Spleen (tissue), 11 donors: Measurements from ENCODE around the gene TSSC4. TPM values are rescaled to one million over a fixed set of nuclear protein-coding genes. Genes with fewer than 3 reads are reported as not detected.

Source experiments
- DNase-seq: peaks from one replicate; pipeline ENCODE4 v3.0.0-alpha.2; 2020
- H3K27ac ChIP-seq, 8 donors: fragments of 200-600 bp; sonication (generic) in 7 of 8; 1 replicate in 4 of 8; 2 replicates in 4 of 8; pipeline versions ENCODE4 v1.5.0 to v1.8.0; 2016 to 2021; ENCODE audit warnings: inconsistent platforms in 4 of 8, mild to moderate bottlenecking in 4 of 8, moderate library complexity in 1 of 8
- H3K27me3 ChIP-seq, 7 donors: fragments of 200-600 bp; sonication (generic) in 6 of 7; replicated peaks in 1 of 7; 1 replicate in 4 of 7; 2 replicates in 3 of 7; pipeline versions ENCODE4 v1.5.0 to v1.8.0; 2016 to 2021; ENCODE audit warnings: inconsistent platforms in 3 of 7, mild to moderate bottlenecking in 1 of 7
- H3K36me3 ChIP-seq, 6 donors: fragments of 200-600 bp; sonication (generic) in 5 of 6; 1 replicate in 4 of 6; 2 replicates in 2 of 6; pipeline versions ENCODE4 v1.5.0 to v1.8.0; 2016 to 2021; ENCODE audit warnings: inconsistent platforms in 2 of 6
- H3K4me1 ChIP-seq, 6 donors: fragments of 200-600 bp; sonication (generic) in 5 of 6; 1 replicate in 3 of 6; 2 replicates in 3 of 6; pipeline versions ENCODE4 v1.5.0 to v1.8.0; 2016 to 2021; ENCODE audit warnings: inconsistent platforms in 3 of 6
- H3K4me3 ChIP-seq, 8 donors: fragments of 200-600 bp; sonication (generic) in 7 of 8; 1 replicate in 4 of 8; 2 replicates in 4 of 8; pipeline versions ENCODE4 v1.5.0 to v1.8.0; 2016 to 2021; ENCODE audit warnings: inconsistent platforms in 4 of 8, mild to moderate bottlenecking in 4 of 8, moderate library complexity in 2 of 8
- H3K9me3 ChIP-seq, 8 donors: fragments of 200-600 bp; sonication (generic) in 7 of 8; 1 replicate in 4 of 8; 2 replicates in 4 of 8; pipeline versions ENCODE4 v1.5.0 to v1.8.0; 2016 to 2021; ENCODE audit warnings: inconsistent platforms in 4 of 8
- POLR2A ChIP-seq, 3 donors: fragments of 450-650 bp; IDR thresholded peaks; one replicate each; pipeline ENCODE4 v1.5.1; 2017; ENCODE audit warnings: antibody characterized with exemption in 3 of 3, mild to moderate bottlenecking in 1 of 3
- POLR2AphosphoS5 ChIP-seq, 3 donors: sonication (generic); formaldehyde crosslinking; IDR thresholded peaks; one replicate each; pipeline ENCODE4 v1.5.1; 2017; ENCODE audit warnings: antibody characterized with exemption in 3 of 3
- WGBS, 5 donors: extraction: QIAGEN DNeasy Blood & Tissue Kit in 3 of 5; methylation state at CpG; one replicate each; pipeline versions ENCODE4 v1.1.5 to v1.1.7; 2013 to 2018; 5-methylcytosine and 5-hydroxymethylcytosine counted together
- intact Hi-C: fragments of 100-400 bp; cut with DNase I; formaldehyde crosslinking; loops from one replicate; pipeline ENCODE4 v1.15.0; 2023; ENCODE audit warnings: low total_unique reads
- polyA plus RNA-seq, 3 donors: library from polyadenylated mRNA; stranded (reverse); fragments of 200-250 nt; gene quantifications; one replicate each; pipeline ENCODE4 v1.2.1, GENCODE V29; 2013
- total RNA-seq, 7 donors: library from RNA; depleted of rRNA in 3 of 7; stranded (reverse); fragments of >200 nt in 3 of 7; fragmentation: NEBNext Ultra II Directional in 4 of 7; extraction: Animal tissue kit (Norgen Biotek cat#: 25700) in 4 of 7; gene quantifications; one replicate each; pipeline versions ENCODE4 v1.1.0 to v1.2.1, GENCODE V29; 2016 to 2021
- TF ChIP-seq, protein P1 (sequence below), 11 experiments: fragments of 200-600 bp in 7 of 11; fragments of 450-650 bp in 4 of 11; sonication (generic) in 4 of 11; IDR thresholded peaks in 8 of 11; conservative IDR thresholded peaks in 3 of 11; 1 replicate in 7 of 11; 2 replicates in 4 of 11; pipeline versions ENCODE4 v1.4.0 to v1.8.0; 2016 to 2021; ENCODE audit warnings: antibody characterized with exemption in 11 of 11, inconsistent platforms in 4 of 11, mild to moderate bottlenecking in 1 of 11
- donor health status: healthy with polysubstance abuse.
- donor health status: DM: no; HTN: no; CAD: no; lungs with moderate emphysema.
- donor health status: DM: no; HTN: no; CAD: no.
- donor health status: Bipolar disorder and iron deficiency.
- donor health status: healthy.
- donor health status: DM: no; HTN: no; CAD: no.
- donor health status: DM: yes; HTN: yes; CAD: no.

The TSSC4 gene
- total and polyA plus RNA-seq, 10 donors: 28.7 to 94.4 (median 43.7) TPM

GRCh38 chr11:2380807-2381350, 19.7 kb upstream of the TSSC4 start:
- H3K27me3 ChIP-seq: peaks cover 0 to 12% (median 0%) of the 10 kb centered on the region in 7 donors
- peak overlapping the region; percentile 68 to 98 (median 92) for H3K27ac ChIP-seq
- H3K36me3 ChIP-seq: peaks cover 0 to 18% (median 0%) of the 10 kb centered on the region in 6 donors
- intact Hi-C loops: loop anchor here (2.0 kb wide), 1 partner anchor 66 kb away; no protein-coding TSS in a partner anchor
- peaks cover 59 to 96% (median 85%) of the 10 kb centered on the region in 6 donors for H3K4me1 ChIP-seq
- no peaks in the 10 kb centered on the region for H3K9me3 ChIP-seq
- peak; percentile 90 for DNase-seq
- WGBS, 5 donors: 34 to 65% (median 43%) methylated on average over 13 to 20 of the region's 20 CpGs
- peak overlapping the region in 6 of 8 donors; percentile 4 to 97 (median 86) for H3K4me3 ChIP-seq
- TF ChIP-seq POLR2AphosphoS5 (IDR thresholded peaks at IDR 0.05) (peak; percentile 90 to 91 (median 91)), POLR2A (IDR thresholded peaks at IDR 0.05) (peak in 1 of 3 donors; percentile 38)
- TF ChIP-seq, protein P1, sequence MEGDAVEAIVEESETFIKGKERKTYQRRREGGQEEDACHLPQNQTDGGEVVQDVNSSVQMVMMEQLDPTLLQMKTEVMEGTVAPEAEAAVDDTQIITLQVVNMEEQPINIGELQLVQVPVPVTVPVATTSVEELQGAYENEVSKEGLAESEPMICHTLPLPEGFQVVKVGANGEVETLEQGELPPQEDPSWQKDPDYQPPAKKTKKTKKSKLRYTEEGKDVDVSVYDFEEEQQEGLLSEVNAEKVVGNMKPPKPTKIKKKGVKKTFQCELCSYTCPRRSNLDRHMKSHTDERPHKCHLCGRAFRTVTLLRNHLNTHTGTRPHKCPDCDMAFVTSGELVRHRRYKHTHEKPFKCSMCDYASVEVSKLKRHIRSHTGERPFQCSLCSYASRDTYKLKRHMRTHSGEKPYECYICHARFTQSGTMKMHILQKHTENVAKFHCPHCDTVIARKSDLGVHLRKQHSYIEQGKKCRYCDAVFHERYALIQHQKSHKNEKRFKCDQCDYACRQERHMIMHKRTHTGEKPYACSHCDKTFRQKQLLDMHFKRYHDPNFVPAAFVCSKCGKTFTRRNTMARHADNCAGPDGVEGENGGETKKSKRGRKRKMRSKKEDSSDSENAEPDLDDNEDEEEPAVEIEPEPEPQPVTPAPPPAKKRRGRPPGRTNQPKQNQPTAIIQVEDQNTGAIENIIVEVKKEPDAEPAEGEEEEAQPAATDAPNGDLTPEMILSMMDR (IDR thresholded peaks at IDR 0.05 in 8 of 11, conservative IDR thresholded peaks at IDR 0.05 in 3 of 11): peak in 2 of 11 experiments; percentile 11 to 17

DNA sequence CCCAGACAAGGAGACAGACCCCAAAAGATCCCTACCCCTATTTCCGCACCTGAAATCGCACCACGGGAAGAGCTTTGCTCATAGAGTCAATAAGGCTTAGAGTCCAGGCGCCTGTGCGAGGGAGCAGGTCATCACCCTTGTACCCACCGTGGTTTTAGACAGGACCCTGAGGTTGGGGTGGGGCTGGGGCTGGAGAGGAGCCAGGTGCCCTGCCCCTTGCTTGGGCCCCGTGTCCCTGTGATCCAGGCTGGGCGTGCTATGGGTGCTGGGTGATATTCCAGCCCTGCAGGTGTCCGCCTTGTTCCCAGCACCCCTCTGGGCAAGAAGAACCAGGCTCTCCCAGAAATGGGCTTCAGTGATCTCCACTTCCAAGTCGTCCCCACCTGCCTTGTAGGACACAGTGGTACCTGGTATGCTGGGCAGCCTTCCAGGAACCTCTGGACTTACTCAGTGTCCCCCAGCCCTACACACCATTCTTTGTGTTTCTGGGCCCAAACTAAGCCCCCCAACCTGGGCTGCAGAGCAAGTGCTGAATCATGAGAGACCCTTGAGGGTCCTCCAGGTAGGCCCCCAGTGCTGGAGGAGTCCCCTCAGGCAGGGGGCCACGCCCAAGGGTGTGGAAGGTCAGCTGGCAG, 18.9 kb upstream of the TSSC4 start:
- no peaks in the 10 kb centered on the region for H3K9me3 ChIP-seq
- intact Hi-C loops: loop anchor here (2.0 kb wide), 1 partner anchor 67 kb away; no protein-coding TSS in a partner anchor
- H3K36me3 ChIP-seq: peaks cover 0 to 20% (median 0%) of the 10 kb centered on the region in 6 donors
- peak overlapping the region; percentile 68 to 98 (median 92) for H3K27ac ChIP-seq
- peak; percentile 76 for DNase-seq
- peak overlapping the region in 2 of 8 donors; percentile 96 to 97 for H3K4me3 ChIP-seq
- no peak for TF ChIP-seq POLR2A (IDR thresholded peaks at IDR 0.05)
- TF ChIP-seq POLR2AphosphoS5 (IDR thresholded peaks at IDR 0.05): no peak
- TF ChIP-seq, protein P1 (IDR thresholded peaks at IDR 0.05 in 8 of 11, conservative IDR thresholded peaks at IDR 0.05 in 3 of 11): no peak
- WGBS, 5 donors: 63 to 83% (median 79%) methylated on average over 7 to 11 of the region's 11 CpGs
- peaks cover 65 to 96% (median 89%) of the 10 kb centered on the region in 6 donors for H3K4me1 ChIP-seq
- peaks cover 0 to 12% (median 0%) of the 10 kb centered on the region in 7 donors for H3K27me3 ChIP-seq

- DNase-seq: peak; percentile 78
- Histone ChIP-seq H3K27ac (peak overlapping the region; percentile 68 to 98 (median 92)), H3K4me1 (peaks cover 66 to 97% (median 90%) of the 10 kb centered on the region in 6 donors), H3K36me3 (peaks cover 0 to 20% (median 0%) of the 10 kb centered on the region in 6 donors), H3K27me3 (peaks cover 0 to 9% (median 0%) of the 10 kb centered on the region in 7 donors), H3K9me3 (no peaks in the 10 kb centered on the region), H3K4me3 (peak overlapping the region in 1 of 8 donors; percentile 96)
- WGBS, 5 donors: 44 to 67% (median 53%) methylated on average over 5 to 11 of the region's 11 CpGs
- no peak for TF ChIP-seq POLR2A (IDR thresholded peaks at IDR 0.05)
- peak in 2 of 3 donors; percentile 7 to 56 for TF ChIP-seq POLR2AphosphoS5 (IDR thresholded peaks at IDR 0.05)
- TF ChIP-seq, protein P1 (IDR thresholded peaks at IDR 0.05 in 8 of 11, conservative IDR thresholded peaks at IDR 0.05 in 3 of 11): no peak
- intact Hi-C loops: no loop called here
These were observed 18.4 kb upstream of the TSSC4 start for GRCh38 chr11:2382129-2382517.
